Astrocyte of the spinal cord (primary cell): ENCODE data around the gene MDM2.
"Not testable (repeated sequence)": the region's sequence is repeated elsewhere in the genome, so short reads cannot be mapped to it uniquely, and the experiment has no call there.

Experiments
- DNase-seq: peaks from one replicate; pipeline ENCODE4 v3.0.0; 2011; ENCODE audit warnings: low read depth, low spot score
- H3K4me3 ChIP-seq: 2 replicates; pipeline ENCODE4 v1.5.1; 2011; ENCODE audit warnings: low read depth, mild to moderate bottlenecking, low read length, moderate library complexity
- CTCF ChIP-seq: IDR thresholded peaks from 2 replicates; pipeline ENCODE4 v1.5.1; 2012; ENCODE audit warnings: low read depth, mild to moderate bottlenecking, low read length, inconsistent platforms
- in situ Hi-C: cut with HindIII; loops from 2 replicates; pipeline ENCODE4 v1.10.0; 2017; ENCODE audit warnings: low sequenced_read_pairs

MDM2 gene

DNA sequence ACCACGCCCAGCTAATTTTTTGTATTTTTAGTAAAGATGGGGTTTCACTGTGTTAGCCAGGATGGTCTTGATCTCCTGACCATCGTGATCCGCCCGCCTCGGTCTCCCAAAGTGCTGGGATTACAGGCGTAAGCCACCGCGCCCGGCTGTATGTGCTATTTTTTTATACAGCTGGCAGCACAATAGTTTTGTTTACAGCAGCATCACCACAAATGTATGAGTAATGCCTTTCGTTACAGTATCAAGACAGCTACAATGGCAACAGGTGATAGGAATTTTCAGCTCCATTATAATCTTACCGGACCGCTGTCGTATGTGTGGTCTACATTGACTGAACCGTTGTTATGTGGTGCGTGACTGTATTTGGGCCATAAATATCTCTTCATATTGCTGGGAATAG, 11.6 kb upstream of the MDM2 start:
- in situ Hi-C loops: no loop called here
- TF ChIP-seq CTCF: no peak
- DNase-seq: no peak
- H3K4me3 ChIP-seq: no peak overlapping the region

DNA sequence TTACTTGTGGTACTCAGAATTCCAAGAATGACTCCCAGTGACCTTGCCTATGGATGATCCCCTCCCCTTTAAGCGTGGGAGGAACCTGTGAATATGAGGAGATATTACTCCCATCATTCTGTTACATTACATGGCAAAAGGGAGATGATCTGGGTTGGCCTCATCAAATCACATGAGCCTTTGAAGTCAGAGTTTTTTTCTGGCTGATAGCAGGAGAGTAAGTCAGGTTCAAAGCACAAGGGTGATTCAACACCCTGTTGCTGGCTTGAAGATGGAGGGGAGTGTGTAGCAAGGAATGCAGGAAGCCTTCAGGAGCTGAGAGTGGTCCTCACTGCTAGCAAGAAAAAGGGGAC, 9.1 kb upstream of the MDM2 start:
- no peak for DNase-seq
- no peak overlapping the region for H3K4me3 ChIP-seq
- no peak for TF ChIP-seq CTCF
- in situ Hi-C loops: no loop called here

- TF ChIP-seq CTCF: no peak
- H3K4me3 ChIP-seq: no peak overlapping the region
- in situ Hi-C loops: no loop called here
- no peak for DNase-seq
Observed at GRCh38 chr12:68800294-68800693, 7.7 kb upstream of the MDM2 start.

DNA sequence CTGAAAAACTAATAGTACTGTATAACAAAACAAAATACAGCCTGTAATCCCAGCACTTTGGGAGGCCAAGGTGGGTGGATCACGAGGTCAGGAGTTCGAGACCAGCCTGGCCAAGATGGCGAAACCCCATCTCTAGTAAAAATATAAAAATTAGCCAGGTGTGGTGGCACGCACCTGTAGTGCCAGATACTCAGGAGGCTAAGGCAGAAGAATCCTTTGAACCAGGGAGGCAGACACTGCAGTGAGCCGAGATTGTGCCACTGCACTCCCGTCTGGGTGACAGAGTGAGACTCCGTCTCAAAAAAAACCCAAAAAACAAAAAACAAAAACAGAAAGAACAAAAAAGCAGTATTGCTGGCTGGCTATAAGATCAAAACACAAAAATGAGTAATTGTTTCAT, 6.9 kb upstream of the MDM2 start:
- DNase-seq, H3K4me3 ChIP-seq, in situ Hi-C loops: not testable (repeated sequence)

DNA sequence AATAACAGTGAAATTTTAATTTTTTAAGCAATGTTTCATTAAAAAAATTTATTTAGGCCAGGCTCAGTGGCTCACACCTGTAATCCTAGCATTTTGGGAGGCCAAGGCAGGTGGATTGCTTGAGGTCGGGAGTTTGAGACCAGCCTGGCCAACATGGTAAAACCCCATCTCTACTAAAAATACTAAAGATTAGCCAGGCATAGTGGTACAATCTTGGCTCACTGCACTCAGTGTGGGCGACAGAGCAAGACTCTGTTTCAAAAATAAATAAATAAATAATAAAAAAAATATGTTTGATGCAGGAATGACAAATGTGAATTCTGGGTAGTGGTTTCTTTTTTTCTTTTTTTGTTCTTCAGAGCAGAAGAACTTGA, 5.6 kb upstream of the MDM2 start:
- in situ Hi-C loops, H3K4me3 ChIP-seq, DNase-seq: not testable (repeated sequence)

DNA sequence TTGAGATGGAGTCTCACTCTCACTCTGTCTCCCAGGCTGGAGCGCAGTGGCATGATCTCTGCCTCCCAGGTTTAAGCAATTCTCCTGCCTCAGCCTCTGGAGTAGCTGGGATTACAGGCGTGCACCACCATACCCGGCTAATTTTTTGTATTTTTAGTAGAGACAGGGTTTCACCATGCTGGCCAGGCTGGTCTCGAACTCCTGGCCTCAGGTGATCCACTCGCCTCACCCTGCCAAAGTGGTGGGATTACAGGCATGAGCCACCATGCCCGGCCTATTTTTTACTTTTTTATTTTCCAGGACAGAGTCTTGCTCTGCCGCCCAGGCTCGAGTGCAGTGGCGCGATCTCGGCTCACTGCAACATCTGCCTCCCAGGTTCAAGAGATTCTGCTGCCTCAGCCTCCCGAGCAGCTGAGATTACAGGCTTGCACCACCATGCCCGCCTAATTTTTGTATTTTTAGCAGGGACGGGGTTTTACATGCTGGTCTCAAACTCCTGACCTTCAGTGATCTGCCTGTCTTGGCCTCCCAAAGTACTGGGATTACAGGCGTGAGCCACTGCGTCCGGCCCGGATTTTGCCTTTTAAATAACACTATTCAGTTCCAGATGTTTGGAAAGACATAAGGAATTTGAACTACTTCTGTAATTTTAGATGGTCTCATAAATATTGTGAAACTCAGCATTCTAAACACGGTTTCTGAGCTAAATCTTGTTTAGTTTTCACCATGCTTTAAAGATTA, 4.9 kb upstream of the MDM2 start:
- in situ Hi-C loops, H3K4me3 ChIP-seq, DNase-seq: not testable (repeated sequence)

- no peak overlapping the region for H3K4me3 ChIP-seq
- DNase-seq: no peak
- in situ Hi-C loops: no loop called here
- no peak for TF ChIP-seq CTCF
Observed at GRCh38 chr12:68803948-68804656, 3.9 kb upstream of the MDM2 start.

GRCh38 chr12:68804657-68805591, 3.1 kb upstream of the MDM2 start:
- no peak for DNase-seq
- no peak for TF ChIP-seq CTCF
- in situ Hi-C loops: no loop called here
- H3K4me3 ChIP-seq: no peak overlapping the region
